Measurements from ENCODE around the gene PLEK2.

The PLEK2 gene

GRCh38 chr14:67447033-67447381 lies 35.0 kb upstream of the PLEK2 start:
- no peak for TF ChIP-seq CTCF (IDR thresholded peaks at IDR 0.05)

- TF ChIP-seq CTCF (IDR thresholded peaks at IDR 0.05): no peak
Measured at GRCh38 chr14:67446371-67447032, 34.5 kb upstream of the PLEK2 start.

GRCh38 chr14:67444395-67444794 lies 32.4 kb upstream of the PLEK2 start:
- TF ChIP-seq CTCF (IDR thresholded peaks at IDR 0.05): no peak

GRCh38 chr14:67442139-67442906 lies 30.4 kb upstream of the PLEK2 start:
- no peak for TF ChIP-seq CTCF (IDR thresholded peaks at IDR 0.05)

GRCh38 chr14:67441672-67442071 lies 29.7 kb upstream of the PLEK2 start:
- TF ChIP-seq CTCF (IDR thresholded peaks at IDR 0.05): no peak

- TF ChIP-seq CTCF (IDR thresholded peaks at IDR 0.05): no peak
Measured at GRCh38 chr14:67441256-67441655, 29.3 kb upstream of the PLEK2 start.

GRCh38 chr14:67440513-67440912 lies 28.5 kb upstream of the PLEK2 start:
- TF ChIP-seq CTCF (IDR thresholded peaks at IDR 0.05): no peak
